LNCAP (cell line): ENCODE results near the gene ERICH3.

ENCODE experiments used
- TF ChIP-seq, protein P1 (sequence below): fragments of 450-650 bp; IDR thresholded peaks from 2 replicates; pipeline ENCODE4 v1.5.1; 2017; ENCODE audit warnings: mild to moderate bottlenecking

The ERICH3 gene

GRCh38 chr1:74584185-74584584, 89.4 kb downstream of the ERICH3 start:
- TF ChIP-seq, protein P1, sequence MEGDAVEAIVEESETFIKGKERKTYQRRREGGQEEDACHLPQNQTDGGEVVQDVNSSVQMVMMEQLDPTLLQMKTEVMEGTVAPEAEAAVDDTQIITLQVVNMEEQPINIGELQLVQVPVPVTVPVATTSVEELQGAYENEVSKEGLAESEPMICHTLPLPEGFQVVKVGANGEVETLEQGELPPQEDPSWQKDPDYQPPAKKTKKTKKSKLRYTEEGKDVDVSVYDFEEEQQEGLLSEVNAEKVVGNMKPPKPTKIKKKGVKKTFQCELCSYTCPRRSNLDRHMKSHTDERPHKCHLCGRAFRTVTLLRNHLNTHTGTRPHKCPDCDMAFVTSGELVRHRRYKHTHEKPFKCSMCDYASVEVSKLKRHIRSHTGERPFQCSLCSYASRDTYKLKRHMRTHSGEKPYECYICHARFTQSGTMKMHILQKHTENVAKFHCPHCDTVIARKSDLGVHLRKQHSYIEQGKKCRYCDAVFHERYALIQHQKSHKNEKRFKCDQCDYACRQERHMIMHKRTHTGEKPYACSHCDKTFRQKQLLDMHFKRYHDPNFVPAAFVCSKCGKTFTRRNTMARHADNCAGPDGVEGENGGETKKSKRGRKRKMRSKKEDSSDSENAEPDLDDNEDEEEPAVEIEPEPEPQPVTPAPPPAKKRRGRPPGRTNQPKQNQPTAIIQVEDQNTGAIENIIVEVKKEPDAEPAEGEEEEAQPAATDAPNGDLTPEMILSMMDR = no peak

DNA sequence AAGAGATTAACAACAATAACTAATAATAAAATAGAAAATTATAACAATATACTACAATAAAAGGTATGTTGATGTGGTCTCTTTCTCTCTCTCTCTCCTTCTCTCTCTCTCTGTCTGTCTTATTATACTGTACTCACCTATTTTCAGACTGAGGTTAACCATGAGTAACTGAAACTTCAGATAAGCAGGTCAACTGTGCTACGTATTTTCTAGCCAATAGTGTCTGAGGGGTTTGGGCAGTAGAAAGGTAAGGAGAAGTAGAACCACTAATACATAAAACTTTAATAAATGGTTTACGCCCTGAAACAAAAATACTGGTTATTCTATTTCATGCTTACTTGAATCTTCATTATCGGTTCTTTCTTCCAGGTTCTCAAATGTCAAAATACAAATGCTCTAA, 90.2 kb downstream of the ERICH3 start:
- TF ChIP-seq, protein P1 = no peak

DNA sequence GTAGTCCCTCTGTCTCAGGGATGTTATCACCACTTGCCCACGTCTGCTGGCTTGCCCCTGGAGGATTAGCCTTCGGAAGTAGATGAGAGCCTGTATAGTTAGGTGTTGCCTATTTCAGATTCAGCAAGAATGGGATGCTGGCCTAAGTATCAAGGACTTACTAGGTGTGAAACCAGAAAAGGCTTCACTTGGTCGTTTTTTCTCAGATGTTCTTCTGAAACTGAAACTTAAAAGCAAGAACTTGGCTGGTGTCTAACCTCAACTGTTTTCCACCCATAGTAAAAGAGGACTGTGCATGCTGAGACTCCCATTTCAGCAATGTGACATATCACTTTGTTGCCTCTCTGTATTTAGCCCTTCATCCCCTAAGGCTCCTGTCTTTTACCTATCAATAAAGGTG, 94.2 kb downstream of the ERICH3 start:
- TF ChIP-seq, protein P1 = no peak

- TF ChIP-seq, protein P1 = no peak
Measured at GRCh38 chr1:74578101-74578500, 95.5 kb downstream of the ERICH3 start.

DNA sequence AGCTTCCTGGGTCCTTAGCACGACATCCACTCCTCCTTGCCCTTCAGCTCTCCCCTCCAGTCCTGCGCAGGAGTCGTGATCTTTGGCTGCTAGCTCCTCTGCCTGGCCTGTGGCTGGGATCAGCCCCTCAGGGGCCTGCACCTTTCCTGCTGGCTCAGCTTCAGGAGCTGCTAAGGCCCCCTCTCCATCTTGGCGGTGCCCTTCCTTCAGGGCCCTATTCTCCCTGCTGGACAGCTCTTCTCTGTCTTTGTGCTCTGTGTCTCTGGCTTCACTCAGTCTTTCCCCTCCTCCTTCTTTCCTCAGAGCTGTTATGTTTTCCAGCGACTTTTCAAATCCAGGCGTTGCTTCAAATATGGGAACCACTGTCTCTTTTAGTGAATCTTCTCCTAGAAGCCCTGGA, 101.7 kb downstream of the ERICH3 start:
- TF ChIP-seq, protein P1 = no peak

DNA sequence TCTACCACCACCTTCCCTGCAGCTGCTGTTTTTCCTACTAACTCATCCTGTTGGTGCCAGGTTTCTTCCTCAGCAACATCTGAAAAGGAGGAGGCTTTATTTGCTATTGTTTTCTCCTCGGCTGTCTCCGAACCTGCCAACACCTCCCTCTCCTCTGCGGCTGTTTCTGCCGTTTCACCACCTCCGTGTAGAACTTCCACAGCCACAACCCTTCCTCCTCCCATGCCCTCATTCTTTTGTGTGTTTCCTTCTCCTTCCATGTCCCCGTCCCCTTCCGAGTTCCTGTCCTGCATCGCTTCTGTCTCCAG, 102.1 kb downstream of the ERICH3 start:
- TF ChIP-seq, protein P1 = no peak

- TF ChIP-seq, protein P1 = no peak
Measured at GRCh38 chr1:74570797-74571492, 102.6 kb downstream of the ERICH3 start.

DNA sequence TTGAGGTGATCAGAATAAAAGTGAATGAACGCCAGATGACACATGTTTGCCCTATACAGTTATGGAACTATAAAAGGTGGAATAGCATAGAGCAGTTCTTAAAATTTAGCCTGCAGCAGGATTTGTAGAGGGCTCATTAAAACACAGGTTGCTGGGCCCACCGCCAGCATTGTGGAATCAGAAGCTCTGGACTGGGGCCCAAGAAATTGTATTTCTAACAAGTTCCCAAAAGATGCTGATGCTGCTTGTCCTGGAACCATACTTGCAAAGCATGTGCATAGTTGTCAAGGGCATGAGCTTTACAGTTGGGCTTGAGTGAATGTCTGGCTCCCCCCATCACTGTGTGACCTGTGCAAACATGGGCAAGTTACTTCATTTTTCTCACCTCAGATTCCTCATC, 123.7 kb downstream of the ERICH3 start:
- TF ChIP-seq, protein P1 = no peak
